GM21367 (cell line): ENCODE results near the gene LRRC59.

Experiments
- ATAC-seq: cut with Tn5 transposase; IDR thresholded peaks from one replicate; pipeline ENCODE4 v1.9.1; 2021; ENCODE audit not compliant: unreplicated experiment

LRRC59 gene

GRCh38 chr17:50363217-50364060, 33.9 kb downstream of the LRRC59 start:
- no peak for ATAC-seq

- no peak for ATAC-seq
Measured at GRCh38 chr17:50362661-50363060, 34.7 kb downstream of the LRRC59 start.

DNA sequence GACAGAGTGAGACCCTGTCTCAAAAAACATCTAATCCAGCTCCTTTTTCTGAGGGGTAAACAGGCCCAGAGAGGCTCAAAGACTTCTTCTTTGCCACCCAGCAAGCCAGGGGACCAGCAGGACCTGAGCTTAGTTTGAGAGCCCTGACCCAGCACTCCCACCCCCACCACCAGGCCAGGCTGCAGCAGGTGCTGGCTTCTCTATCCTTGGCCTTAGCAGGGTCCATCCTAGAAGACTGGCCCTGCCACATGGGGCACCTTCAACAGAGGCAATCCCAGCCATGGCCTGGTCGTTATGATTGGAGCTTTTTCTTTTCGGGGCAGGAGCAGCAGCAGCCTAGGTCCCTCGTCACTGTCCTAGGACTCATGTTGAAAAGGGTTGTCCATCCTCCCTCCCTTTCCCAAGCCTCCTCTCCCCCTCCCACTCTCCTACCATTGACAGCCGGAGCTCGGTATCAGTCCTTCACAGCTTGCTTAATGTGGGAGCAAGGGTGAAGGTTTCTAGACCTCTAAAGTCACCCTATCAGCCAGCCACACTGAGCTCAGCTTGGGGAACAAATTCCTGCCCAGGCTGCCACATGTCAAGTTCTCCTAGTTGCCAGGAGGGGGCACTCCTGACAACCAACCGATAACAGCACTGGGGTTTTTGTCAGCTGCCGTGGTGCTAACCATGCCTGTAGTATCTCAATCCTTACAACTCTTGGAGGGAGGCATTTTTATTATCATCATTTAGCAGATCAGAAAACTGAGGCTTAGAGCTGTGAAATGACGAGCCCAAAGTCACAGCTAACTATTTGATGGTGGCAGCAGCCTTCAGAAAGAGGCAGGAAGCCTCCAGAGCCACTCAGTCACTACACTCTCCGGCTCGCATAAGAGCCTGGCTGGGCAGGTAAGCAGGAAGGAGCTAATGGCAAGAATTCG, 35.5 kb downstream of the LRRC59 start:
- no peak for ATAC-seq

DNA sequence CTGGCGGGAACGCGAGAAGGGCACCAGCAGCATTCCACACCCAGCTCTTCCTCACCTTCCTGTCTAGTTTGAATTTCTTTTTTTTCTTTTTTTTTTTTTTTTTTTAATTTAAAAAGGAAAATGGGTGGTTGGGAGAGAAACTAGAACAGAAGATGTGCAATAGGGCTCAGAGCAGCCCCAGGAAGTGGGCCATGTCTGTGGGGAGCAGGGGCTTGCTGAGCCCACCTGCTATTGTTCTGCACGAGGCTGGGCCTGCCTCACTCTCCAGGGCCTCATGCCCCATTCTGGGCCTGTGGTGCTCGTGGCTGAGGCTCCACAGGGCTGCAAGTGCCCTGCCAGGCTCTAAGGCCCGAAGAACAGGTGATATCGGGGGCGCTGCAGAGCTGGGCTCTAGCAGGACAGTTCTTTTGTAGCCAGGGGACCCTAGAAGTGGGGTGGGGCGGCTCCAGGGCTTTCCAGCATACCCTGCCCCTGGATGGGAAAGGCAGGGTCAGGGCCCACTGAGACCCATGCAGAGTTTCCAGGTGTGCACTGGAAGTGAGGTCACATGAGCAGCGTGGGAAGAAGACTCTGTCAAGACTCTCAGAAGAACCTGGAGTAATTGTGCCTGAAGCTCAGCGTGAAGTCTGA, 36.7 kb downstream of the LRRC59 start:
- ATAC-seq, result no peak

- no peak for ATAC-seq
Measured at GRCh38 chr17:50359998-50360461, 37.3 kb downstream of the LRRC59 start.

DNA sequence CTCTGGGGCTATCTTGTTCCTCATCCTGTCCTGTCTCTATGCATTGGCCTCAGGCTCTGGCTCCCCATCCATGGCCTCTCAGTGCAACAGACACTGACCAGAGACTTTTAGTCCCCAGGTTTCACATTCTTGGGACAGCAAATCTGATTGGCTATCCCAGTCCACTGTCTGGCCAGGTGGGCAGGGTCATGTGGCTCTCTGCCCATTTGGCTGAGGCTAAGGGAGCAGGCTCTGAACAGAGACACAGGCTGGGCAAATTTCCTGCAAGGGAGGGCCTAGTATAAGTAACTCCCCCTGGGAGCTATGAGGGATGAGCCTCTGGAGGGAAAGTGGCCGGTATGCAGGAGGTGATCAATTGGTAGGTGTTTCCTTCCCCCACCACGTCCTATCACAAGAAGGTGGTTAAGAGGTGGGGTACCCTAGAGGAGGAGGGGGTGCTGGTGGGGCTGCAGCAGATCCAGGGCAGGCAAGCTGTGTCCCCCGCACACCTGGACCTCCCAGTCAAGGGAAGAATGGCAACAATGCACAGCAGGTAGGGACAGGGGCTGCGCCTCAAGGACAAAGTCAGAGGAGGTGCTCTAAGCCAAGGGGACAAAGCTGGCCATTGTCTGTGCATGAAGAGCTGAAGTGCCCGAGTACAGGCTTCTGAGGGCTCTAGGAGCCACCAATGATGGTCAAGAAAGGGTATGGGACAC, 38.2 kb downstream of the LRRC59 start:
- ATAC-seq, result no peak

GRCh38 chr17:50358177-50358576, 39.1 kb downstream of the LRRC59 start:
- no peak for ATAC-seq

DNA sequence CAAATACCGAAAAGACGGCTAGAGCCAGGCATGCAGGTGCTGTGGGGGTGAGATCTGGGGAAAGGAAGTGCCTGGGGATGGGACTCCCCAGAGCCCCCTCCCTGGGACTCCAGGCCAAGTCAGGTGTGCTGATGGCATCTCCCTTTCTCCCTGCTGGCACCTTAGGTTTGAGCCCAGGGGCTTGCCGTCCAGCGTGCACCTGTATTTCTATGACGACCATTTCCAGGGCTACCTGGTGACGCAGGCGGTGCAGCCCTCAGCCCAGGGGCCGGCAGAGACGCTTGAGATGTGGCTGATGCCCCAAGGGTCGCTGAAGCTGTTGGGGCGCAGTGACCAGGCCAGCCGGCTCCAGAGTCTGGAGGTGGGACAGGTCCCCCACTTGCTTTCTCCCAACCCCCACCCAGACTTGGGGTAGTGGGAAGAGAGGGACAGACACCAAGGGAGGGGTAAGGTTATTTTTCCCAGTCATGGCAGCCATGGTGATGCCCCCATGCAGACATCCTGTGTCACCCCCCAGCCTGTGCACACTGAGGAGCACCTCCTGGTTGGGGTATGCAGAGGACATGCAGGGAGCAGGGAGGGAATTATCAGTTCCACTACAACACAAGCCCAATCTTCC, 40.3 kb downstream of the LRRC59 start:
- no peak for ATAC-seq

- no peak for ATAC-seq
Measured at GRCh38 chr17:50356418-50356817, 40.9 kb downstream of the LRRC59 start.

DNA sequence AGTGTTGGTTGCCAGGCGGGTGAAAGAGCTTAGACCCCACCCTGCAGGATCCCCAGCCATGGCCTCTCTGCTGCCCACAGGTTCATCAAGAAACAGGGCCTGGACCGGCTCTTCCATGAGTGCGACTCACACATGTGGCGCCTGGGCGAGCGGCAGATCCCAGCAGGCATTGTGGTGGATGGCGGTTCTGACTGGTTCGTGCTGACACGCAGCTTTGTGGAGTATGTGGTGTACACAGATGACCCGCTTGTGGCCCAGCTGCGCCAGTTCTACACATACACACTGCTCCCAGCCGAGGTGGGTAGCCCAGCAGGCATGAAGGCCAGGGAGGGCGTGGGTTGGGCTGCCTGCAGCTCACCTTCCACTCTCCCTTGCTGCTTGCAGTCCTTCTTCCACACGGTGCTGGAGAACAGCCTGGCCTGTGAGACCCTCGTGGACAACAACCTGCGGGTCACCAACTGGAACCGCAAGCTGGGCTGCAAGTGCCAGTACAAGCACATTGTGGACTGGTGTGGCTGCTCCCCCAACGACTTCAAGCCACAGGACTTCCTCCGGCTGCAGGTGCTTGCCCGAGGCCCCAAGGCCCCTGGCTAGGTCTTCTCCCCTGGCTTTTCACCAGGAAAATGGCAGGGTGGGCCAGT, 41.5 kb downstream of the LRRC59 start:
- ATAC-seq, result no peak

DNA sequence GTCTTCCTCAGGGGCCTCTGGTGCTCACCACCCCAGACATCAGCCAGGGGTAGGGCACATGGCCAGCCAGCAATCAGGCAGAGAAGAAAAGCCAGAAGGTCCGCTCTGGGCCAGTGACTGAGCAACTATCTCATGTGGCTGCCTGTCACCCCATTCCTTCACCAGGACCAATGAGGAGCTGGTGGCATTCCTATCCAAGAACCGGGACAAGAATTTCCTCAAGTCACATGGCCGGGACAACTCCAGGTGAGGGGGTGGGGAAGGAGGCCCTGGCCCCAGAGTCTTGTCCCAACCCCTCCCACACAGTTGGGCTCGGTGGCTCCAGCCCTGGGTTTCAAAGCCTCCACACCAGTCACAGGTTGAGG, 42.0 kb downstream of the LRRC59 start:
- ATAC-seq, result no peak

DNA sequence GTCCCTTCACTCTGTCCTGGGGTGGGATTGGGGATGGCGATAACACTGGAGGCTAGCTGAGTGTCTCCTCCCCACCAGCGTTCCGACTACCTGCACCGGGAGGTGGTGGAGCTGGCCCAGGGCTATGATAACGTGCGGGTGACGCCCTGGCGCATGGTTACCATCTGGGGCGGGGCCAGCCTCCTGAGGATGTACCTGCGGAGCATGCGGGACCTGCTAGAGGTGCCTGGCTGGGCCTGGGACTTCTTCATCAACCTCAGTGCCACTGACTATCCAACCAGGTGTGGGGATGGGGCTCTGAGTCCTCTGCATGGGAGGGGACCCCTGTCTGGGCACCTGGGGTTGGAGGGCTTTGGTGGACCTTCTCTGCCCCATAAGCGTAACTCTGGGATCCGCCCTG, 42.5 kb downstream of the LRRC59 start:
- ATAC-seq, result no peak

- ATAC-seq, result no peak
Measured at GRCh38 chr17:50354198-50354597, 43.1 kb downstream of the LRRC59 start.

DNA sequence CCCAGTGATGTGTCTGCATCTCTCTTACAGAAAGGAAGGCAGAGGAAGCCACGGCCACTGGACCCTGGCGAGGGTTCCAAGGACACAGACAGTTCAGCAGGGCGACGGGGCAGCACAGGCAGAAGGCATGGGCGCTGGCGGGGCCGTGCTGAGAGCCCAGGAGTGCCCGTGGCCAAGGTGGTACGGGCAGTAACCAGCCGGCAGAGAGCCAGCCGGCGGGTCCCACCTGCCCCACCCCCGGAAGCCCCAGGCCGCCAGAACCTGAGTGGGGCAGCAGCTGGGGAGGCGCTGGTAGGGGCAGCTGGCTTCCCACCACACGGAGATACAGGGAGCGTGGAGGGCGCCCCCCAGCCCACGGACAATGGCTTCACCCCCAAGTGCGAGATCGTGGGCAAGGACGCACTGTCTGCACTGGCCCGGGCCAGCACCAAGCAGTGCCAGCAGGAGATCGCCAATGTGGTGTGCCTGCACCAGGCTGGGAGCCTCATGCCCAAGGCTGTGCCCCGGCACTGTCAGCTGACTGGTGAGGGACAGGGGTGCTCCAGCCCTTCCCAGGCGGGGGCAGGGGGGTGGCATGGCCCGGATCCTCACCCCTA, 43.6 kb downstream of the LRRC59 start:
- no peak for ATAC-seq

DNA sequence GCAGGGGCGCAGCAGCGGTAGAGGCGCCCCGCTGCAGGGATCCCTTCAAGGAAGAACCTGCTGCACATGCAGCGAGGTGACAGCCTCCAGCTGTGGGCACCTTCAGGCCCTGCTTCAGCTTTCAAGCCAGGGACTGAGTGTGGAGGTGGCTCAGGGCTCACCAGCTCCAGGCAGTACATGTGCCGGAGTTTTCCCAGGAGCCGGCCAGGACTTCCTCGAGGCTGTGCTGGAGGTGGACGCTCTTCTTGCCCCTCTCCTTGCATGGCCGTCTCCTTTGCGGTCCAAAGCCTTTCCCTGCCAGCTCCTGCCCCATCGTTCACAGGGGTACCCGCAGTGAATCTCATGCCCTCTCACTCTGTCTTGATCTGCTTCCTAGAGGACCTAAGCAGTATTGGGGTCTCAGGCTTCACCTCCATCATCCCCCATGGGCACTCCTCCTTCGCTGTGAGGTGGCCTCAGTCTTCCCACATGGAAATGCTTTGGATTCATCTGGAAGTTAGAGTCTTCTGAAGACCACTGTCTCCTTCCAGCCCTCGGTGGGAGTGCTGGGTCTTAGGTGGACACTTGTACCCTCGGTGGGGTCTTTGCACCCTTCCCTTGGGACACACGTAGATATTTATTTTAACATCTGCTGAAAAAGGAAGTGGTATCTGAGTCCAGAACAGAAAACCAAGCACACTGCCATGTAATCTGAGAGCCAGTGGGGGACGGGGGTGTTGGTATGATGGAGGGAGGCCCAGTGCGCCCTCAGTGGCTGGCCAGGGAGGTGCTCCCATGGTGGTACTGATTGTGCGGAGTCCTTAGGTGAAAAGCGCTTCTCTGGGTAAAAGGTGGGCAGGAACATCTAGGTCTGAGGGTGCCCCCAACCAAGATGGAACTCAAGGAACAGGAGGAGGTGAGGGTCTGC, 44.4 kb downstream of the LRRC59 start:
- no peak for ATAC-seq

DNA sequence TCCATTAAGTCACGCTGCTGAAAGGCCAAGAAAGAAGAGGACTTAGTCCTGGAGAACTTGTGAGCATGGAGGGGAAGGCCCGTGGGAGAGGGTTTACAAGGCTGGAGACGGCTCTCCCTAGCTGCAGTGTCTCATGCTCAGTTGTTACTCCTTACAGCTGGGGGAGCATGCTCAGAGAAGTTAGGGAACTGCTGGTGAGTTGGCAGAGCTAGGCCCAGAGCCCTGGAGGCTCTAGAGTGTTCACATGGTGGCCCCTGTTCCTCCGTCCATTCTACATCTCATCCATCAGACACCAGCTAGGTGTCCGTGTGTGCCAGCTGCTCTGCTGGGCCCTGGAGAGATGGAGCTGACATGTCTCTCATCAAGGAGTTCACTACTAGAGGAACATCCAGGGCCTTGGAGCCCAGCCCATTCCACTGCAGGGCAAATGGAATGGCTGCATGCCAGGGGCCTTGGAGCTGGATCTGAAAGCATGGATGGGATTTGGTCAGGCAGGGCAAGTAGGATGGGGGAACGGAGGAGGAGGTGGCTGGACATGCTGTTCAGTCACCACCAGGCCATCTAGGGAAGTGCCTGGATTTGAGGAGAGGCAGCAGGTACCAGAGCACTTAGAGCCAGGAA, 45.1 kb downstream of the LRRC59 start:
- ATAC-seq, result no peak

GRCh38 chr17:50350733-50351132, 46.6 kb downstream of the LRRC59 start:
- ATAC-seq, result no peak

GRCh38 chr17:50349243-50349600, 48.1 kb downstream of the LRRC59 start:
- ATAC-seq, result no peak
